GM19395 (cell line): ENCODE results near the gene PDGFRB.

Experiments
- ATAC-seq: cut with Tn5 transposase; IDR thresholded peaks from one replicate; pipeline ENCODE4 v1.9.1; 2021; ENCODE audit warnings: mild to moderate bottlenecking, moderate library complexity; ENCODE audit not compliant: unreplicated experiment

PDGFRB gene

GRCh38 chr5:150182774-150183173 lies 27.1 kb upstream of the PDGFRB start:
- no peak for ATAC-seq

- ATAC-seq: no peak
Observed at GRCh38 chr5:150181766-150182545, 26.3 kb upstream of the PDGFRB start.

GRCh38 chr5:150181027-150181426 lies 25.4 kb upstream of the PDGFRB start:
- no peak for ATAC-seq

GRCh38 chr5:150180241-150181026 lies 24.8 kb upstream of the PDGFRB start:
- no peak for ATAC-seq

- ATAC-seq: no peak
Observed at GRCh38 chr5:150179019-150179620, 23.5 kb upstream of the PDGFRB start.

GRCh38 chr5:150178262-150178661 lies 22.6 kb upstream of the PDGFRB start:
- no peak for ATAC-seq

- ATAC-seq: no peak
Observed at GRCh38 chr5:150177721-150178120, 22.1 kb upstream of the PDGFRB start.

- ATAC-seq: no peak
Observed at GRCh38 chr5:150176745-150177477, 21.3 kb upstream of the PDGFRB start.

- peak; percentile 52 for ATAC-seq
Observed at GRCh38 chr5:150175536-150175935, 19.9 kb upstream of the PDGFRB start.

- ATAC-seq: no peak
Observed at GRCh38 chr5:150175076-150175475, 19.4 kb upstream of the PDGFRB start.

- no peak for ATAC-seq
Observed at GRCh38 chr5:150174285-150174684, 18.6 kb upstream of the PDGFRB start.

- ATAC-seq: no peak
Observed at GRCh38 chr5:150173161-150173560, 17.5 kb upstream of the PDGFRB start.

GRCh38 chr5:150172556-150172955 lies 16.9 kb upstream of the PDGFRB start:
- no peak for ATAC-seq

- ATAC-seq: no peak
Observed at GRCh38 chr5:150172145-150172544, 16.5 kb upstream of the PDGFRB start.

GRCh38 chr5:150168864-150169263 lies 13.2 kb upstream of the PDGFRB start:
- no peak for ATAC-seq

GRCh38 chr5:150167908-150168307 lies 12.3 kb upstream of the PDGFRB start:
- ATAC-seq: no peak

GRCh38 chr5:150167512-150167850 lies 11.8 kb upstream of the PDGFRB start:
- ATAC-seq: no peak

- no peak for ATAC-seq
Observed at GRCh38 chr5:150166650-150167511, 11.2 kb upstream of the PDGFRB start, which contains the start of gene CDX1. Gene CDX1, plus strand, starts transcription at chr5:150166778. Its CDS starts 99 bp downstream, at chr5:150166877.

- ATAC-seq: no peak
Observed at GRCh38 chr5:150166037-150166649, 10.5 kb upstream of the PDGFRB start.
